ENCODE results near the gene ZNF283. TPM values are rescaled to one million over a fixed set of nuclear protein-coding genes. Genes with fewer than 3 reads are reported as not detected.

ZNF283 gene
- total and polyA plus RNA-seq, 7 experiments from 2014 or later = 2.2 to 24.4 (median 6.7) TPM

GRCh38 chr19:43806848-43807247 is 20.3 kb upstream of the ZNF283 start:
- H3K4me1 Mint-ChIP-seq = peaks cover 0 to 3% (median 0%) of the 10 kb centered on the region in 7 donors
- no peak overlapping the region for H3K27ac Mint-ChIP-seq
- no peaks in the 10 kb centered on the region for H3K36me3 Mint-ChIP-seq
- intact Hi-C loops (cut with micrococcal nuclease) = no loop called here
- peaks cover 5 to 31% (median 7%) of the 10 kb centered on the region in 5 donors for H3K27me3 Mint-ChIP-seq
- POLR2A ChIA-PET = no interaction called here
- H3K4me3 Mint-ChIP-seq = no peak overlapping the region
- no peaks in the 10 kb centered on the region for H3K36me3 ChIP-seq (ENCODE audit: control insufficient read depth in 2 of 3, insufficient read depth in 3 of 3, low read length in 3 of 3)
- DNase-seq = no peak
- CTCF ChIA-PET = no interaction called here
- H3K9me3 ChIP-seq (ENCODE audit: control insufficient read depth in 2 of 3, low read length in 3 of 3) = no peaks in the 10 kb centered on the region
- H3K4me3 ChIP-seq (ENCODE audit: low read length) = no peak overlapping the region
- ATAC-seq = no peak
- no peak overlapping the region for H3K27ac ChIP-seq (ENCODE audit: low read depth, low read length)
- H3K9me3 Mint-ChIP-seq = peaks cover 0 to 1% (median 0%) of the 10 kb centered on the region in 11 donors
- H3K4me1 ChIP-seq (ENCODE audit: control insufficient read depth in 2 of 2, insufficient read depth in 2 of 2, low read length in 2 of 2) = no peaks in the 10 kb centered on the region
- no peaks in the 10 kb centered on the region for H3K27me3 ChIP-seq (ENCODE audit: control insufficient read depth in 2 of 2, insufficient read depth in 2 of 2, low read length in 2 of 2)

- no peaks in the 10 kb centered on the region for H3K4me1 ChIP-seq (ENCODE audit: control insufficient read depth in 2 of 2, insufficient read depth in 2 of 2, low read length in 2 of 2)
- DNase-seq = no peak
- intact Hi-C loops (cut with micrococcal nuclease) = loop anchor here in 1 of 2 donors (2.0 kb wide), 1 partner anchor 23 kb away; no protein-coding TSS in a partner anchor
- Mint-ChIP-seq H3K27me3 (peaks cover 5 to 31% (median 14%) of the 10 kb centered on the region in 5 donors), H3K9me3 (peaks cover 0 to 1% (median 0%) of the 10 kb centered on the region in 11 donors), H3K36me3 (no peaks in the 10 kb centered on the region), H3K4me3 (no peak overlapping the region), H3K4me1 (peaks cover 0 to 3% (median 0%) of the 10 kb centered on the region in 7 donors), H3K27ac (no peak overlapping the region)
- no peak overlapping the region for H3K4me3 ChIP-seq (ENCODE audit: low read length)
- ATAC-seq = no peak
- no peak overlapping the region for H3K27ac ChIP-seq (ENCODE audit: low read depth, low read length)
- no peaks in the 10 kb centered on the region for H3K9me3 ChIP-seq (ENCODE audit: control insufficient read depth in 2 of 3, low read length in 3 of 3)
- H3K27me3 ChIP-seq (ENCODE audit: control insufficient read depth in 2 of 2, insufficient read depth in 2 of 2, low read length in 2 of 2) = no peaks in the 10 kb centered on the region
- CTCF ChIA-PET = no interaction called here
- POLR2A ChIA-PET = no interaction called here
- no peaks in the 10 kb centered on the region for H3K36me3 ChIP-seq (ENCODE audit: control insufficient read depth in 2 of 3, insufficient read depth in 3 of 3, low read length in 3 of 3)
These were observed 19.5 kb upstream of the ZNF283 start for GRCh38 chr19:43807651-43808050.

- Mint-ChIP-seq H3K4me1 (peaks cover 0 to 3% (median 0%) of the 10 kb centered on the region in 7 donors), H3K4me3 (no peak overlapping the region), H3K9me3 (peaks cover 0 to 1% (median 0%) of the 10 kb centered on the region in 11 donors), H3K27ac (no peak overlapping the region), H3K27me3 (peaks cover 12 to 27% (median 17%) of the 10 kb centered on the region in 5 donors), H3K36me3 (peaks cover 0 to 4% (median 0%) of the 10 kb centered on the region in 5 donors)
- no peak overlapping the region for H3K4me3 ChIP-seq (ENCODE audit: low read length)
- H3K9me3 ChIP-seq (ENCODE audit: control insufficient read depth in 2 of 3, low read length in 3 of 3) = no peaks in the 10 kb centered on the region
- POLR2A ChIA-PET = interaction anchor here (0.6 to 1.2 kb wide), 2 partner anchors 65 to 95 kb away, joined by 3 to 6 read pairs; no protein-coding TSS in a partner anchor
- H3K36me3 ChIP-seq (ENCODE audit: control insufficient read depth in 2 of 3, insufficient read depth in 3 of 3, low read length in 3 of 3) = no peaks in the 10 kb centered on the region
- no peaks in the 10 kb centered on the region for H3K27me3 ChIP-seq (ENCODE audit: control insufficient read depth in 2 of 2, insufficient read depth in 2 of 2, low read length in 2 of 2)
- no peaks in the 10 kb centered on the region for H3K4me1 ChIP-seq (ENCODE audit: control insufficient read depth in 2 of 2, insufficient read depth in 2 of 2, low read length in 2 of 2)
- no peak overlapping the region for H3K27ac ChIP-seq (ENCODE audit: low read depth, low read length)
- intact Hi-C loops (cut with micrococcal nuclease) = loop anchor here (1.0 to 2.0 kb wide), 2 partner anchors 25 to 65 kb away; no protein-coding TSS in a partner anchor
- DNase-seq = peak in 7 of 9 donors; percentile 14 to 59 (median 49)
- CTCF ChIA-PET = interaction anchor here (0.6 to 1.6 kb wide), 15 partner anchors 13 to 378 kb away, joined by 3 to 17 read pairs (median 3); partner anchors contain the start of genes IRGQ, PLAUR and ZNF576
- peak; percentile 75 for ATAC-seq
These were observed 17.1 kb upstream of the ZNF283 start for GRCh38 chr19:43809762-43810696.

GRCh38 chr19:43811837-43812236 is 15.3 kb upstream of the ZNF283 start:
- POLR2A ChIA-PET = interaction anchor here (0.6 kb wide), 1 partner anchor 179 kb away, joined by 6 read pairs; no protein-coding TSS in a partner anchor
- peaks cover 0 to 1% (median 0%) of the 10 kb centered on the region in 11 donors for H3K9me3 Mint-ChIP-seq

GRCh38 chr19:43812259-43812658 is 14.9 kb upstream of the ZNF283 start:
- ChIA-PET CTCF (no interaction called here), POLR2A (interaction anchor here (0.6 kb wide), 1 partner anchor 179 kb away, joined by 6 read pairs; no protein-coding TSS in a partner anchor)
- H3K4me3 ChIP-seq (ENCODE audit: low read length) = no peak overlapping the region
- H3K27ac ChIP-seq (ENCODE audit: low read depth, low read length) = no peak overlapping the region
- ATAC-seq (no peak), DNase-seq (no peak)
- Mint-ChIP-seq H3K27ac (no peak overlapping the region), H3K4me3 (no peak overlapping the region), H3K27me3 (peaks cover 9 to 20% (median 17%) of the 10 kb centered on the region in 5 donors), H3K4me1 (peaks cover 0 to 3% (median 0%) of the 10 kb centered on the region in 7 donors), H3K9me3 (peaks cover 0 to 2% (median 0%) of the 10 kb centered on the region in 11 donors), H3K36me3 (peaks cover 0 to 7% (median 0%) of the 10 kb centered on the region in 5 donors)
- intact Hi-C loops (cut with micrococcal nuclease) = no loop called here
- no peaks in the 10 kb centered on the region for H3K27me3 ChIP-seq (ENCODE audit: control insufficient read depth in 2 of 2, insufficient read depth in 2 of 2, low read length in 2 of 2)
- H3K4me1 ChIP-seq (ENCODE audit: control insufficient read depth in 2 of 2, insufficient read depth in 2 of 2, low read length in 2 of 2) = no peaks in the 10 kb centered on the region
- no peaks in the 10 kb centered on the region for H3K36me3 ChIP-seq (ENCODE audit: control insufficient read depth in 2 of 3, insufficient read depth in 3 of 3, low read length in 3 of 3)
- no peaks in the 10 kb centered on the region for H3K9me3 ChIP-seq (ENCODE audit: control insufficient read depth in 2 of 3, low read length in 3 of 3)

More at GRCh38 chr19:43811837-43812236, 15.3 kb upstream of the ZNF283 start:
- H3K4me1 ChIP-seq (ENCODE audit: control insufficient read depth in 2 of 2, insufficient read depth in 2 of 2, low read length in 2 of 2) = no peaks in the 10 kb centered on the region
- H3K27ac ChIP-seq (ENCODE audit: low read depth, low read length) = no peak overlapping the region
- no peaks in the 10 kb centered on the region for H3K27me3 ChIP-seq (ENCODE audit: control insufficient read depth in 2 of 2, insufficient read depth in 2 of 2, low read length in 2 of 2)
- ATAC-seq = no peak
- Mint-ChIP-seq H3K4me1 (peaks cover 0 to 3% (median 0%) of the 10 kb centered on the region in 7 donors), H3K36me3 (peaks cover 0 to 4% (median 0%) of the 10 kb centered on the region in 5 donors), H3K4me3 (no peak overlapping the region), H3K27me3 (peaks cover 9 to 24% (median 13%) of the 10 kb centered on the region in 5 donors), H3K27ac (no peak overlapping the region)
- CTCF ChIA-PET = interaction anchor here (0.7 kb wide), 1 partner anchor 1304 kb away, joined by 3 read pairs; no protein-coding TSS in a partner anchor
- intact Hi-C loops (cut with micrococcal nuclease) = no loop called here
- no peak for DNase-seq
- H3K9me3 ChIP-seq (ENCODE audit: control insufficient read depth in 2 of 3, low read length in 3 of 3) = no peaks in the 10 kb centered on the region
- H3K4me3 ChIP-seq (ENCODE audit: low read length) = no peak overlapping the region
- H3K36me3 ChIP-seq (ENCODE audit: control insufficient read depth in 2 of 3, insufficient read depth in 3 of 3, low read length in 3 of 3) = no peaks in the 10 kb centered on the region

GRCh38 chr19:43812688-43813087 is 14.4 kb upstream of the ZNF283 start:
- DNase-seq (no peak), ATAC-seq (no peak)
- no peak overlapping the region for H3K27ac Mint-ChIP-seq
- Histone ChIP-seq H3K4me3 (ENCODE audit: low read length) (no peak overlapping the region), H3K4me1 (ENCODE audit: control insufficient read depth in 2 of 2, insufficient read depth in 2 of 2, low read length in 2 of 2) (no peaks in the 10 kb centered on the region), H3K27ac (ENCODE audit: low read depth, low read length) (no peak overlapping the region), H3K9me3 (ENCODE audit: control insufficient read depth in 2 of 3, low read length in 3 of 3) (no peaks in the 10 kb centered on the region), H3K27me3 (ENCODE audit: control insufficient read depth in 2 of 2, insufficient read depth in 2 of 2, low read length in 2 of 2) (no peaks in the 10 kb centered on the region), H3K36me3 (ENCODE audit: control insufficient read depth in 2 of 3, insufficient read depth in 3 of 3, low read length in 3 of 3) (no peaks in the 10 kb centered on the region)
- intact Hi-C loops (cut with micrococcal nuclease) = no loop called here
- ChIA-PET POLR2A (no interaction called here), CTCF (no interaction called here)
- H3K4me1 Mint-ChIP-seq = peaks cover 0 to 3% (median 0%) of the 10 kb centered on the region in 7 donors
- peaks cover 8 to 19% (median 17%) of the 10 kb centered on the region in 5 donors for H3K27me3 Mint-ChIP-seq
- peaks cover 0 to 3% (median 0%) of the 10 kb centered on the region in 11 donors for H3K9me3 Mint-ChIP-seq
- H3K4me3 Mint-ChIP-seq = no peak overlapping the region
- peaks cover 0 to 8% (median 0%) of the 10 kb centered on the region in 5 donors for H3K36me3 Mint-ChIP-seq
